H9 (cell line): Measurements from ENCODE around the gene IFI44. TPM values are rescaled to one million over a fixed set of nuclear protein-coding genes. Genes with fewer than 3 reads are reported as not detected.

Experiments
- DNase-seq: peaks from one replicate; pipeline ENCODE4 v3.0.0-alpha.2; 2017
- H2AFZ ChIP-seq: one replicate; pipeline ENCODE4 v1.6.1; 2013; ENCODE audit warnings: mild to moderate bottlenecking, low read length, control low read depth, moderate library complexity
- H2AK5ac ChIP-seq: 2 replicates; pipeline ENCODE4 v1.6.1; 2013; ENCODE audit warnings: low read length, control low read depth, mixed read lengths; ENCODE audit not compliant: insufficient read length
- H2BK120ac ChIP-seq: one replicate; pipeline ENCODE4 v1.6.1; 2013; ENCODE audit warnings: low read depth, mild to moderate bottlenecking, low read length, control low read depth, inconsistent platforms; ENCODE audit not compliant: poor library complexity, severe bottlenecking
- H2BK12ac ChIP-seq: 2 replicates; pipeline ENCODE4 v1.6.1; 2013; ENCODE audit warnings: low read length, control low read depth, mixed read lengths, low read depth; ENCODE audit not compliant: insufficient read length
- H2BK15ac ChIP-seq: 2 replicates; pipeline ENCODE4 v1.6.1; 2013; ENCODE audit warnings: low read depth, low read length, control low read depth
- H2BK20ac ChIP-seq: one replicate; pipeline ENCODE4 v1.6.1; 2013; ENCODE audit warnings: low read depth, mild to moderate bottlenecking, low read length, control low read depth, inconsistent platforms; ENCODE audit not compliant: poor library complexity, severe bottlenecking
- H2BK5ac ChIP-seq: 2 replicates; pipeline ENCODE4 v1.6.1; 2013; ENCODE audit warnings: low read length, control low read depth, mixed read lengths; ENCODE audit not compliant: insufficient read length
- H3K14ac ChIP-seq: 2 replicates; pipeline ENCODE4 v1.6.1; 2013; ENCODE audit warnings: low read length, control low read depth; ENCODE audit not compliant: insufficient read depth
- H3K18ac ChIP-seq: 2 replicates; pipeline ENCODE4 v1.6.1; 2013; ENCODE audit warnings: low read depth, mild to moderate bottlenecking, mixed read lengths, low read length, control low read depth; ENCODE audit not compliant: insufficient read length
- H3K23ac ChIP-seq: 2 replicates; pipeline ENCODE4 v1.6.1; 2013; ENCODE audit warnings: low read length, control low read depth, mixed read lengths, low read depth; ENCODE audit not compliant: insufficient read length
- H3K23me2 ChIP-seq: 2 replicates; pipeline ENCODE4 v1.6.1; 2013; ENCODE audit warnings: low read depth, mild to moderate bottlenecking, mixed read lengths, low read length, control low read depth; ENCODE audit not compliant: insufficient read length, poor library complexity, severe bottlenecking
- H3K27ac ChIP-seq: 2 replicates; pipeline ENCODE4 v1.5.1; 2013; ENCODE audit warnings: low read length, control low read depth, mixed read lengths, low read depth; ENCODE audit not compliant: insufficient read length
- H3K27me3 ChIP-seq: 2 replicates; pipeline ENCODE4 v1.6.1; 2013; ENCODE audit warnings: low read length, control low read depth, inconsistent platforms; ENCODE audit not compliant: insufficient read depth
- H3K4ac ChIP-seq: 2 replicates; pipeline ENCODE4 v1.6.1; 2013; ENCODE audit warnings: low read depth, mild to moderate bottlenecking, control low read depth, inconsistent platforms, low read length, moderate library complexity
- H3K4me1 ChIP-seq: 2 replicates; pipeline ENCODE4 v1.6.1; 2013; ENCODE audit warnings: low read length, control low read depth, inconsistent platforms; ENCODE audit not compliant: insufficient read depth
- H3K4me2 ChIP-seq: 2 replicates; pipeline ENCODE4 v1.6.1; 2013; ENCODE audit warnings: low read length, control low read depth, mixed read lengths; ENCODE audit not compliant: insufficient read length, insufficient read depth
- H3K56ac ChIP-seq: 2 replicates; pipeline ENCODE4 v1.6.1; 2013; ENCODE audit warnings: low read depth, mild to moderate bottlenecking, mixed read lengths, low read length, control low read depth; ENCODE audit not compliant: insufficient read length
- H3K79me1 ChIP-seq: 2 replicates; pipeline ENCODE4 v1.6.1; 2013; ENCODE audit warnings: low read depth, mild to moderate bottlenecking, moderate library complexity, low read length, control low read depth, inconsistent platforms; ENCODE audit not compliant: insufficient read depth, poor library complexity, severe bottlenecking
- H3K79me2 ChIP-seq: 2 replicates; pipeline ENCODE4 v1.6.1; 2013; ENCODE audit warnings: low read length, control low read depth, inconsistent platforms; ENCODE audit not compliant: insufficient read depth
- H3K9ac ChIP-seq: 2 replicates; pipeline ENCODE4 v1.6.1; 2013; ENCODE audit warnings: low read length, control low read depth, mixed read lengths; ENCODE audit not compliant: insufficient read length; ENCODE audit errors: extremely low read depth
- H3K9me3 ChIP-seq: one replicate; pipeline ENCODE4 v1.6.1; 2013; ENCODE audit warnings: low read depth, low read length, inconsistent platforms; ENCODE audit not compliant: control insufficient read depth
- H3T11ph ChIP-seq: one replicate; pipeline ENCODE4 v1.6.1; 2013; ENCODE audit warnings: mild to moderate bottlenecking, low read length, control low read depth, inconsistent platforms
- H4K20me1 ChIP-seq: one replicate; pipeline ENCODE4 v1.6.1; 2013; ENCODE audit not compliant: control insufficient read depth, insufficient read length, insufficient read depth
- H4K5ac ChIP-seq: 2 replicates; pipeline ENCODE4 v1.6.1; 2013; ENCODE audit warnings: low read depth, mild to moderate bottlenecking, mixed read lengths, low read length, control low read depth; ENCODE audit not compliant: insufficient read length
- H4K8ac ChIP-seq: replicated peaks from 2 replicates; pipeline ENCODE4 v1.6.1; 2013; ENCODE audit warnings: low read length, control low read depth, mixed read lengths, low read depth; ENCODE audit not compliant: insufficient read length
- H4K91ac ChIP-seq: 2 replicates; pipeline ENCODE4 v1.6.1; 2013; ENCODE audit warnings: low read depth, mild to moderate bottlenecking, moderate library complexity, mixed read lengths, low read length, control low read depth; ENCODE audit not compliant: insufficient read length
- H3K27ac Mint-ChIP-seq, 3 experiments: 2 replicates in 2 of 3; 3 replicates in 1 of 3; pipeline ENCODE4 v1.8.0; 2020 to 2021; ENCODE audit warnings: mixed read lengths in 3 of 3, mild to moderate bottlenecking in 1 of 3, moderate library complexity in 1 of 3
- H3K27me3 Mint-ChIP-seq: 2 replicates; pipeline ENCODE4 v1.8.0; 2021; ENCODE audit warnings: low read depth, mild to moderate bottlenecking, moderate library complexity, mixed read lengths
- H3K36me3 Mint-ChIP-seq, 3 experiments: 2 replicates in 2 of 3; 3 replicates in 1 of 3; pipeline ENCODE4 v1.8.0; 2020 to 2021; ENCODE audit warnings: low read depth in 3 of 3, mixed read lengths in 3 of 3; ENCODE audit not compliant: insufficient read depth in 1 of 3
- H3K4me1 Mint-ChIP-seq, 2 experiments: 2 replicates each; pipeline ENCODE4 v1.8.0; 2020; ENCODE audit warnings: mixed read lengths in 2 of 2
- H3K4me3 Mint-ChIP-seq, 2 experiments: 2 replicates in 1 of 2; 3 replicates in 1 of 2; pipeline ENCODE4 v1.8.0; 2020 to 2021; ENCODE audit warnings: mild to moderate bottlenecking in 2 of 2, mixed read lengths in 2 of 2, moderate library complexity in 1 of 2
- H3K9me3 Mint-ChIP-seq, 2 experiments: 2 replicates in 1 of 2; 3 replicates in 1 of 2; pipeline ENCODE4 v1.8.0; 2020; ENCODE audit warnings: mild to moderate bottlenecking in 2 of 2, mixed read lengths in 2 of 2, moderate library complexity in 1 of 2
- WGBS: extraction: QIAGEN DNeasy Blood & Tissue Kit; methylation state at CpG from one replicate; pipeline ENCODE4 v1.1.7; 2013; ENCODE audit warnings: missing lambda C conversion rate, low lambda C conversion rate, mixed read lengths; ENCODE audit not compliant: insufficient read length; ENCODE audit errors: extremely low coverage; 5-methylcytosine and 5-hydroxymethylcytosine counted together
- total RNA-seq: library from RNA; stranded (reverse); gene quantifications from 2 replicates; pipeline ENCODE4 v1.2.1, GENCODE V29; 2021
- TF ChIP-seq, protein P1 (sequence below): fragments of 200-600 bp; sonication (generic); conservative IDR thresholded peaks from 3 replicates; pipeline ENCODE4 v1.8.0; 2021; ENCODE audit warnings: antibody characterized with exemption, mild to moderate bottlenecking

Gene IFI44
- total RNA-seq, 1 experiment from 2014 or later, result not detected

DNA sequence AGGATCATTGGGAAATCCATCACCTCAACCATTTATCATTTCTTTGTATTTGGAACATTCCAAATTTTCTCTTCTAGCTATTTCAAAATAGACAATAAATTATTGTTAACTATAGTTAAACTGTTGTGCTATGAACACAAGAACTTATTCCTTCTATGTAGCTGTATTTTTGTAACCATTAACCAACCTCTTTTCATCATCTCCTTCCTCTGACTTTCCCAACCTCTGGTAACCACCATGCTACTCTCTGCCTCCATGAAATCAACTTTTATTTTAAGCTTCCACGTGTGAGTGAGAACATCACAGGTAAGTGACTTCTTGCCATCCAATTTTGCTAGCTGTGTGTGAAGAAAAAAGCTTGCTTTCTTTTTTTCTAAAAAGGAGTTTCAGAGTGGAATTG lies 29.0 kb upstream of the IFI44 start:
- WGBS, result no CpG with 5 or more reads among the region's 1 CpG
- no peak overlapping the region for H3K4me2 ChIP-seq
- no peak overlapping the region for H2BK120ac ChIP-seq
- H3K4me1 ChIP-seq, result no peaks in the 10 kb centered on the region
- Mint-ChIP-seq H3K27me3 (peaks cover 16% of the 10 kb centered on the region), H3K9me3 (no peaks in the 10 kb centered on the region), H3K4me1 (peaks cover 0 to 6% of the 10 kb centered on the region in 2 experiments; a peak in 2 of 4 replicates), H3K27ac (no peak overlapping the region), H3K36me3 (no peaks in the 10 kb centered on the region), H3K4me3 (no peak overlapping the region)
- H3K27ac ChIP-seq, result no peak overlapping the region
- H4K8ac ChIP-seq, result no peak overlapping the region
- no peak overlapping the region for H2BK5ac ChIP-seq
- H2AK5ac ChIP-seq, result no peak overlapping the region
- no peak overlapping the region for H2AFZ ChIP-seq
- H3K9me3 ChIP-seq, result no peaks in the 10 kb centered on the region
- no peaks in the 10 kb centered on the region for H3K79me1 ChIP-seq
- H3K79me2 ChIP-seq, result no peaks in the 10 kb centered on the region
- no peak overlapping the region for H3K23ac ChIP-seq
- no peak overlapping the region for H2BK15ac ChIP-seq
- no peaks in the 10 kb centered on the region for H3K27me3 ChIP-seq
- H3K18ac ChIP-seq, result no peak overlapping the region
- H3K23me2 ChIP-seq, result no peaks in the 10 kb centered on the region
- H3K56ac ChIP-seq, result no peak overlapping the region
- TF ChIP-seq, protein P1, sequence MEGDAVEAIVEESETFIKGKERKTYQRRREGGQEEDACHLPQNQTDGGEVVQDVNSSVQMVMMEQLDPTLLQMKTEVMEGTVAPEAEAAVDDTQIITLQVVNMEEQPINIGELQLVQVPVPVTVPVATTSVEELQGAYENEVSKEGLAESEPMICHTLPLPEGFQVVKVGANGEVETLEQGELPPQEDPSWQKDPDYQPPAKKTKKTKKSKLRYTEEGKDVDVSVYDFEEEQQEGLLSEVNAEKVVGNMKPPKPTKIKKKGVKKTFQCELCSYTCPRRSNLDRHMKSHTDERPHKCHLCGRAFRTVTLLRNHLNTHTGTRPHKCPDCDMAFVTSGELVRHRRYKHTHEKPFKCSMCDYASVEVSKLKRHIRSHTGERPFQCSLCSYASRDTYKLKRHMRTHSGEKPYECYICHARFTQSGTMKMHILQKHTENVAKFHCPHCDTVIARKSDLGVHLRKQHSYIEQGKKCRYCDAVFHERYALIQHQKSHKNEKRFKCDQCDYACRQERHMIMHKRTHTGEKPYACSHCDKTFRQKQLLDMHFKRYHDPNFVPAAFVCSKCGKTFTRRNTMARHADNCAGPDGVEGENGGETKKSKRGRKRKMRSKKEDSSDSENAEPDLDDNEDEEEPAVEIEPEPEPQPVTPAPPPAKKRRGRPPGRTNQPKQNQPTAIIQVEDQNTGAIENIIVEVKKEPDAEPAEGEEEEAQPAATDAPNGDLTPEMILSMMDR, result no peak
- no peak overlapping the region for H3K14ac ChIP-seq
- no peak overlapping the region for H3K9ac ChIP-seq
- no peak overlapping the region for H4K91ac ChIP-seq
- H2BK12ac ChIP-seq, result no peak overlapping the region
- H4K5ac ChIP-seq, result no peak overlapping the region
- H2BK20ac ChIP-seq, result no peak overlapping the region
- no peak overlapping the region for H3K4ac ChIP-seq
- no peak for DNase-seq
- no peak overlapping the region for H3T11ph ChIP-seq
- no peaks in the 10 kb centered on the region for H4K20me1 ChIP-seq
